IMR-90 (cell line): ENCODE results near the gene ARRB1. TPM values are rescaled to one million over a fixed set of nuclear protein-coding genes. Genes with fewer than 3 reads are reported as not detected.

Source experiments
- ATAC-seq: fragments of 200-7000 bp; cut with Tn5 transposase; 2 replicates; pipeline ENCODE4 v1.9.1; 2020; ENCODE audit warnings: low read depth, mild to moderate bottlenecking, moderate library complexity
- BruUV-seq: library from RNA; stranded (reverse); fragments of 400-500 nt; replicated peaks from 2 replicates; lab custom pipeline; 2021; lab: Mats Ljungman, UMichigan
- CTCF ChIA-PET: fragments of 300-600 bp; formaldehyde crosslinking; extraction: SDS; loops from one replicate; lab custom pipeline; 2021; ENCODE audit warnings: antibody characterized with exemption; lab: Yijun Ruan, JAX
- POLR2A ChIA-PET: fragments of 300-600 bp; sonication (Branson Sonifier 250); formaldehyde crosslinking; loops from one replicate; lab custom pipeline; 2022; ENCODE audit warnings: antibody characterized with exemption; ENCODE audit not compliant: unreplicated experiment; lab: Charles Lee
- DNase-seq: peaks from one replicate; pipeline ENCODE4 v3.0.0; 2013
- H2AFZ ChIP-seq: replicated peaks from 2 replicates; pipeline ENCODE3; 2013; ENCODE audit warnings: low read length, mild to moderate bottlenecking; ENCODE audit not compliant: poor library complexity
- H2AK5ac ChIP-seq: 2 replicates; pipeline ENCODE4 v1.6.1; 2013; ENCODE audit warnings: low read depth, low read length, inconsistent platforms
- H2AK9ac ChIP-seq: replicated peaks from 2 replicates; pipeline ENCODE3; 2013; ENCODE audit warnings: mild to moderate bottlenecking, low read depth, low read length, moderate library complexity; ENCODE audit not compliant: poor library complexity
- H2BK120ac ChIP-seq: 2 replicates; pipeline ENCODE4 v1.6.1; 2013; ENCODE audit warnings: low read depth, low read length, inconsistent platforms
- H2BK15ac ChIP-seq: 3 replicates; pipeline ENCODE4 v1.6.1; 2013; ENCODE audit warnings: low read depth, low read length, inconsistent platforms
- H2BK20ac ChIP-seq: 2 replicates; pipeline ENCODE4 v1.6.1; 2013; ENCODE audit warnings: low read depth, mild to moderate bottlenecking, inconsistent platforms, low read length, moderate library complexity
- H2BK5ac ChIP-seq: 2 replicates; pipeline ENCODE4 v1.6.1; 2013; ENCODE audit warnings: mild to moderate bottlenecking, low read depth, low read length, inconsistent platforms; ENCODE audit not compliant: poor library complexity, severe bottlenecking
- H3K14ac ChIP-seq: replicated peaks from 2 replicates; pipeline ENCODE4 v1.6.1; 2013; ENCODE audit warnings: low read depth, low read length, inconsistent platforms
- H3K18ac ChIP-seq: 2 replicates; pipeline ENCODE4 v1.6.1; 2013; ENCODE audit warnings: low read depth, low read length, control low read depth
- H3K23ac ChIP-seq: 2 replicates; pipeline ENCODE4 v1.6.1; 2013; ENCODE audit warnings: low read depth, low read length, inconsistent platforms
- H3K27ac ChIP-seq: 2 replicates; pipeline ENCODE4 v1.5.1; 2013; ENCODE audit warnings: mild to moderate bottlenecking, control low read depth, low read length; ENCODE audit not compliant: insufficient read depth
- H3K27me3 ChIP-seq: 2 replicates; pipeline ENCODE4 v1.6.1; 2013; ENCODE audit warnings: low read length; ENCODE audit not compliant: control insufficient read depth, insufficient read depth
- H3K36me3 ChIP-seq: 2 replicates; pipeline ENCODE4 v1.6.1; 2013; ENCODE audit warnings: low read length, mixed read lengths; ENCODE audit not compliant: control insufficient read depth, insufficient read depth
- H3K4ac ChIP-seq: 2 replicates; pipeline ENCODE4 v1.6.1; 2013; ENCODE audit warnings: low read depth, low read length, inconsistent platforms
- H3K4me1 ChIP-seq: 2 replicates; pipeline ENCODE4 v1.6.1; 2013; ENCODE audit warnings: low read length, mixed read lengths; ENCODE audit not compliant: control insufficient read depth, insufficient read depth
- H3K4me2 ChIP-seq: 2 replicates; pipeline ENCODE4 v1.6.1; 2013; ENCODE audit warnings: low read depth, mild to moderate bottlenecking, control low read depth, low read length, moderate library complexity
- H3K4me3 ChIP-seq: 2 replicates; pipeline ENCODE4 v1.5.1; 2013; ENCODE audit warnings: low read depth, mild to moderate bottlenecking, control low read depth, low read length, moderate library complexity; ENCODE audit not compliant: insufficient read depth
- H3K56ac ChIP-seq: 2 replicates; pipeline ENCODE4 v1.6.1; 2013; ENCODE audit warnings: low read length, inconsistent platforms; ENCODE audit not compliant: insufficient read depth; ENCODE audit errors: extremely low read depth
- H3K79me1 ChIP-seq, 2 experiments: 2 replicates each; pipeline ENCODE4 v1.6.1; 2013; ENCODE audit warnings: low read length in 2 of 2, inconsistent platforms in 1 of 2, low read depth in 1 of 2
- H3K9ac ChIP-seq: 2 replicates; pipeline ENCODE4 v1.6.1; 2013; ENCODE audit warnings: low read depth, low read length, control low read depth
- H3K9me1 ChIP-seq: 2 replicates; pipeline ENCODE4 v1.6.1; 2013; ENCODE audit warnings: low read length, inconsistent platforms; ENCODE audit not compliant: insufficient read depth
- H3K9me3 ChIP-seq: 2 replicates; pipeline ENCODE4 v1.6.1; 2013; ENCODE audit warnings: low read length; ENCODE audit not compliant: control insufficient read depth, insufficient read depth
- H4K20me1 ChIP-seq: 2 replicates; pipeline ENCODE4 v1.6.1; 2013; ENCODE audit warnings: low read length, inconsistent platforms; ENCODE audit not compliant: insufficient read depth
- H4K5ac ChIP-seq: 2 replicates; pipeline ENCODE4 v1.6.1; 2013; ENCODE audit warnings: mild to moderate bottlenecking, low read depth, low read length, control low read depth
- H4K8ac ChIP-seq, 2 experiments: 2 replicates each; pipeline ENCODE4 v1.6.1; 2013; ENCODE audit warnings: low read depth in 2 of 2, low read length in 2 of 2, control low read depth in 1 of 2, inconsistent platforms in 1 of 2
- H4K91ac ChIP-seq: 2 replicates; pipeline ENCODE4 v1.6.1; 2013; ENCODE audit warnings: low read depth, low read length, inconsistent platforms; ENCODE audit not compliant: insufficient read depth
- BHLHE40 ChIP-seq: fragments of 150-350 bp; IDR thresholded peaks from 2 replicates; pipeline ENCODE4 v1.6.1; 2016; ENCODE audit warnings: mild to moderate bottlenecking, low read depth, low read length
- CEBPB ChIP-seq: IDR thresholded peaks from 2 replicates; pipeline ENCODE4 v1.6.1; 2012; ENCODE audit warnings: low read depth, low read length, improper control_type of control experiment
- CHD1 ChIP-seq: IDR thresholded peaks from 2 replicates; pipeline ENCODE4 v1.6.1; 2012; ENCODE audit warnings: low read depth, low read length, improper control_type of control experiment
- FOS ChIP-seq: fragments of 150-350 bp; IDR thresholded peaks from 2 replicates; pipeline ENCODE4 v1.6.1; 2016; ENCODE audit warnings: low read depth, low read length
- MAFK ChIP-seq: IDR thresholded peaks from 2 replicates; pipeline ENCODE4 v1.6.1; 2012; ENCODE audit warnings: low read depth, low read length, improper control_type of control experiment
- MAZ ChIP-seq: IDR thresholded peaks from 2 replicates; pipeline ENCODE4 v1.6.1; 2012; ENCODE audit warnings: low read depth, mild to moderate bottlenecking, low read length, improper control_type of control experiment, moderate library complexity, borderline replicate concordance
- MXI1 ChIP-seq: IDR thresholded peaks from 2 replicates; pipeline ENCODE4 v1.6.1; 2012; ENCODE audit warnings: low read depth, mild to moderate bottlenecking, low read length, moderate library complexity, borderline replicate concordance
- NFE2L2 ChIP-seq: fragments of 150-350 bp; IDR thresholded peaks from 2 replicates; pipeline ENCODE4 v1.6.1; 2016; ENCODE audit warnings: low read depth, mild to moderate bottlenecking, low read length
- POLR2A ChIP-seq: IDR thresholded peaks from 2 replicates; pipeline ENCODE4 v1.6.1; 2012; ENCODE audit warnings: mild to moderate bottlenecking, low read depth, low read length
- RAD21 ChIP-seq: IDR thresholded peaks from 2 replicates; pipeline ENCODE4 v1.6.1; 2012; ENCODE audit warnings: low read length, improper control_type of control experiment
- RCOR1 ChIP-seq: IDR thresholded peaks from 2 replicates; pipeline ENCODE4 v1.6.1; 2012; ENCODE audit warnings: mild to moderate bottlenecking, low read length, improper control_type of control experiment; ENCODE audit not compliant: insufficient replicate concordance
- RFX5 ChIP-seq: IDR thresholded peaks from 2 replicates; pipeline ENCODE4 v1.8.0; 2012; ENCODE audit warnings: low read depth, mild to moderate bottlenecking, low read length, moderate library complexity
- SMC3 ChIP-seq: fragments of 150-350 bp; IDR thresholded peaks from 2 replicates; pipeline ENCODE4 v1.6.1; 2016; ENCODE audit warnings: low read depth, mild to moderate bottlenecking, antibody characterized with exemption, low read length, moderate library complexity
- WGBS, 2 experiments: methylation state at CpG; one replicate each; pipeline versions ENCODE4 v1.1.5 to v1.1.7; 2013; ENCODE audit warnings: missing lambda C conversion rate in 2 of 2; ENCODE audit not compliant: insufficient read length in 1 of 2; ENCODE audit errors: extremely low coverage in 2 of 2; 5-methylcytosine and 5-hydroxymethylcytosine counted together
- dilution Hi-C: fragments of 300-500 bp; cut with HindIII; formaldehyde crosslinking; loops from one replicate; pipeline ENCODE4 v1.14.3; 2018; ENCODE audit warnings: low sequenced_read_pairs; ENCODE audit not compliant: unreplicated experiment
- in situ Hi-C: fragments of 300-500 bp; cut with MboI; formaldehyde crosslinking; loops from 3 replicates; pipeline ENCODE4 v1.14.3; 2019; ENCODE audit warnings: low sequenced_read_pairs, inconsistent platforms, mixed read lengths
- intact Hi-C: fragments of 100-400 bp; cut with micrococcal nuclease; formaldehyde crosslinking; loops from 2 replicates; pipeline ENCODE4 v1.10.0; 2022
- polyA plus RNA-seq, 3 experiments: library from polyadenylated mRNA; depleted of rRNA; stranded (reverse); fragments of >200 nt; gene quantifications; 2 replicates each; pipeline ENCODE4 v1.2.3, GENCODE V29; 2012; ENCODE audit warnings: low replicate concordance in 1 of 3
- total RNA-seq: library from RNA; depleted of rRNA; stranded (reverse); fragments of >200 nt; gene quantifications from 2 replicates; pipeline ENCODE4 v1.2.3, GENCODE V29; 2012
- TF ChIP-seq, protein P1 (sequence below): fragments of 150-350 bp; IDR thresholded peaks from 2 replicates; pipeline ENCODE4 v1.6.1; 2017; ENCODE audit warnings: mild to moderate bottlenecking, antibody characterized with exemption, low read length, low read depth
- TF ChIP-seq, protein P2 (sequence below): fragments of 150-350 bp; IDR thresholded peaks from 2 replicates; pipeline ENCODE4 v1.6.1; 2016; ENCODE audit warnings: low read depth, mild to moderate bottlenecking, low read length, moderate library complexity, borderline replicate concordance
- TF ChIP-seq, protein P3 (sequence below): conservative IDR thresholded peaks from 2 replicates; pipeline ENCODE4 v1.5.1; 2012; ENCODE audit warnings: mild to moderate bottlenecking, low read depth, low read length, improper control_type of control experiment

Gene ARRB1
- total and polyA plus RNA-seq, 2 of the 4 experiments (the other 2 are of a cell fraction): 11.0 to 17.4 TPM

DNA sequence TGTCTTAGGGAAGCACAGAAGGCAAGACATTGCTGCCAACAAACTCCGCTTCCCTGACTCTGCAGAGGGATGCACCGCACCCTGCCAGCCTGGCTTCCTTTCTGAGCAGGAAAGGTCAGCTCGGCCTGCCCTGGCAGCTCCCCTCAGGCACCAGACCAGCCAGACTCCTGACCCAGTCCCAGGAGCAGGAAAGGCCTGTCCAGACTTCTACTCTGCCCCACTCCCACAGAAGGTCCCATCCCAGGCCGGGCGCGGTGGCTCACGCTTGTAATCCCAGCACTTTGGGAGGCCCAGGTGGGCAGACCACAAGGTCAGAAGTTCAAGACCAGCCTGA lies 17.7 kb downstream of the ARRB1 start:
- Histone ChIP-seq H2AK9ac (no peak overlapping the region), H3K79me1 (peaks cover 0 to 4% of the 10 kb centered on the region in 2 experiments; a peak in 1 of 4 replicates), H3K9me3 (no peaks in the 10 kb centered on the region), H4K91ac (no peak overlapping the region), H3K23ac (no peak overlapping the region), H2BK20ac (no peak overlapping the region), H2BK5ac (no peak overlapping the region), H3K18ac (no peak overlapping the region), H3K36me3 (no peaks in the 10 kb centered on the region), H3K9ac (no peak overlapping the region), H3K27me3 (no peaks in the 10 kb centered on the region), H3K14ac (no peak overlapping the region), H2AK5ac (no peak overlapping the region), H2BK120ac (no peak overlapping the region), H2BK15ac (no peak overlapping the region), H3K4me3 (no peak overlapping the region), H4K8ac (no peak overlapping the region), H3K9me1 (peaks cover 17% of the 10 kb centered on the region; the same call in 1 of the 2 replicates), H3K4me1 (peaks cover 30% of the 10 kb centered on the region), H4K20me1 (peaks cover 6% of the 10 kb centered on the region; the same call in 1 of the 2 replicates), H3K56ac (no peak overlapping the region), H3K27ac (no peak overlapping the region), H4K5ac (no peak overlapping the region), H3K4ac (no peak overlapping the region), H2AFZ (no peak overlapping the region), H3K4me2 (no peak overlapping the region)
- ATAC-seq (no peak), DNase-seq (no peak)
- dilution Hi-C loops (no loop called here), in situ Hi-C loops (no loop called here), intact Hi-C loops (no loop called here)
- CTCF ChIA-PET: no interaction called here
- POLR2A ChIA-PET: no interaction called here
- TF ChIP-seq FOS: no peak
- TF ChIP-seq RAD21: no peak
- TF ChIP-seq NFE2L2: no peak
- no peak for TF ChIP-seq POLR2A
- TF ChIP-seq MAZ: no peak
- no peak for TF ChIP-seq BHLHE40
- TF ChIP-seq SMC3: no peak
- no peak for TF ChIP-seq MXI1
- TF ChIP-seq RFX5: no peak
- TF ChIP-seq, protein P1, sequence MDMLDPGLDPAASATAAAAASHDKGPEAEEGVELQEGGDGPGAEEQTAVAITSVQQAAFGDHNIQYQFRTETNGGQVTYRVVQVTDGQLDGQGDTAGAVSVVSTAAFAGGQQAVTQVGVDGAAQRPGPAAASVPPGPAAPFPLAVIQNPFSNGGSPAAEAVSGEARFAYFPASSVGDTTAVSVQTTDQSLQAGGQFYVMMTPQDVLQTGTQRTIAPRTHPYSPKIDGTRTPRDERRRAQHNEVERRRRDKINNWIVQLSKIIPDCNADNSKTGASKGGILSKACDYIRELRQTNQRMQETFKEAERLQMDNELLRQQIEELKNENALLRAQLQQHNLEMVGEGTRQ: no peak
- TF ChIP-seq MAFK: no peak
- TF ChIP-seq CEBPB: no peak
- TF ChIP-seq, protein P2, sequence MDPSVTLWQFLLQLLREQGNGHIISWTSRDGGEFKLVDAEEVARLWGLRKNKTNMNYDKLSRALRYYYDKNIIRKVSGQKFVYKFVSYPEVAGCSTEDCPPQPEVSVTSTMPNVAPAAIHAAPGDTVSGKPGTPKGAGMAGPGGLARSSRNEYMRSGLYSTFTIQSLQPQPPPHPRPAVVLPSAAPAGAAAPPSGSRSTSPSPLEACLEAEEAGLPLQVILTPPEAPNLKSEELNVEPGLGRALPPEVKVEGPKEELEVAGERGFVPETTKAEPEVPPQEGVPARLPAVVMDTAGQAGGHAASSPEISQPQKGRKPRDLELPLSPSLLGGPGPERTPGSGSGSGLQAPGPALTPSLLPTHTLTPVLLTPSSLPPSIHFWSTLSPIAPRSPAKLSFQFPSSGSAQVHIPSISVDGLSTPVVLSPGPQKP: no peak
- TF ChIP-seq CHD1: no peak
- TF ChIP-seq, protein P3, sequence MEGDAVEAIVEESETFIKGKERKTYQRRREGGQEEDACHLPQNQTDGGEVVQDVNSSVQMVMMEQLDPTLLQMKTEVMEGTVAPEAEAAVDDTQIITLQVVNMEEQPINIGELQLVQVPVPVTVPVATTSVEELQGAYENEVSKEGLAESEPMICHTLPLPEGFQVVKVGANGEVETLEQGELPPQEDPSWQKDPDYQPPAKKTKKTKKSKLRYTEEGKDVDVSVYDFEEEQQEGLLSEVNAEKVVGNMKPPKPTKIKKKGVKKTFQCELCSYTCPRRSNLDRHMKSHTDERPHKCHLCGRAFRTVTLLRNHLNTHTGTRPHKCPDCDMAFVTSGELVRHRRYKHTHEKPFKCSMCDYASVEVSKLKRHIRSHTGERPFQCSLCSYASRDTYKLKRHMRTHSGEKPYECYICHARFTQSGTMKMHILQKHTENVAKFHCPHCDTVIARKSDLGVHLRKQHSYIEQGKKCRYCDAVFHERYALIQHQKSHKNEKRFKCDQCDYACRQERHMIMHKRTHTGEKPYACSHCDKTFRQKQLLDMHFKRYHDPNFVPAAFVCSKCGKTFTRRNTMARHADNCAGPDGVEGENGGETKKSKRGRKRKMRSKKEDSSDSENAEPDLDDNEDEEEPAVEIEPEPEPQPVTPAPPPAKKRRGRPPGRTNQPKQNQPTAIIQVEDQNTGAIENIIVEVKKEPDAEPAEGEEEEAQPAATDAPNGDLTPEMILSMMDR: no peak
- no peak for TF ChIP-seq RCOR1
- BruUV-seq: no TSS peak
- no CpG with 5 or more reads among the region's 7 CpGs for WGBS, 2 experiments
